Placental epithelial cell (primary cell): ENCODE results near the gene DENND1B. TPM values are rescaled to one million over a fixed set of nuclear protein-coding genes. Genes with fewer than 3 reads are reported as not detected.

Source experiments
- small RNA-seq: library from RNA; depleted of rRNA; stranded (forward); fragments of <200 nt; gene quantifications from one replicate; pipeline ENCODE3, GENCODE V24; 2012
- total RNA-seq: library from RNA; depleted of rRNA; stranded (reverse); fragments of >200 nt; gene quantifications from 2 replicates; pipeline ENCODE4 v1.2.3, GENCODE V29; 2012

Gene DENND1B, protein sequence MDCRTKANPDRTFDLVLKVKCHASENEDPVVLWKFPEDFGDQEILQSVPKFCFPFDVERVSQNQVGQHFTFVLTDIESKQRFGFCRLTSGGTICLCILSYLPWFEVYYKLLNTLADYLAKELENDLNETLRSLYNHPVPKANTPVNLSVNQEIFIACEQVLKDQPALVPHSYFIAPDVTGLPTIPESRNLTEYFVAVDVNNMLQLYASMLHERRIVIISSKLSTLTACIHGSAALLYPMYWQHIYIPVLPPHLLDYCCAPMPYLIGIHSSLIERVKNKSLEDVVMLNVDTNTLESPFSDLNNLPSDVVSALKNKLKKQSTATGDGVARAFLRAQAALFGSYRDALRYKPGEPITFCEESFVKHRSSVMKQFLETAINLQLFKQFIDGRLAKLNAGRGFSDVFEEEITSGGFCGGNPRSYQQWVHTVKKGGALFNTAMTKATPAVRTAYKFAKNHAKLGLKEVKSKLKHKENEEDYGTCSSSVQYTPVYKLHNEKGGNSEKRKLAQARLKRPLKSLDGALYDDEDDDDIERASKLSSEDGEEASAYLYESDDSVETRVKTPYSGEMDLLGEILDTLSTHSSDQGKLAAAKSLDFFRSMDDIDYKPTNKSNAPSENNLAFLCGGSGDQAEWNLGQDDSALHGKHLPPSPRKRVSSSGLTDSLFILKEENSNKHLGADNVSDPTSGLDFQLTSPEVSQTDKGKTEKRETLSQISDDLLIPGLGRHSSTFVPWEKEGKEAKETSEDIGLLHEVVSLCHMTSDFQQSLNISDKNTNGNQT
- total RNA-seq = 28.7 and 39.3 TPM in 2 replicates

DNA sequence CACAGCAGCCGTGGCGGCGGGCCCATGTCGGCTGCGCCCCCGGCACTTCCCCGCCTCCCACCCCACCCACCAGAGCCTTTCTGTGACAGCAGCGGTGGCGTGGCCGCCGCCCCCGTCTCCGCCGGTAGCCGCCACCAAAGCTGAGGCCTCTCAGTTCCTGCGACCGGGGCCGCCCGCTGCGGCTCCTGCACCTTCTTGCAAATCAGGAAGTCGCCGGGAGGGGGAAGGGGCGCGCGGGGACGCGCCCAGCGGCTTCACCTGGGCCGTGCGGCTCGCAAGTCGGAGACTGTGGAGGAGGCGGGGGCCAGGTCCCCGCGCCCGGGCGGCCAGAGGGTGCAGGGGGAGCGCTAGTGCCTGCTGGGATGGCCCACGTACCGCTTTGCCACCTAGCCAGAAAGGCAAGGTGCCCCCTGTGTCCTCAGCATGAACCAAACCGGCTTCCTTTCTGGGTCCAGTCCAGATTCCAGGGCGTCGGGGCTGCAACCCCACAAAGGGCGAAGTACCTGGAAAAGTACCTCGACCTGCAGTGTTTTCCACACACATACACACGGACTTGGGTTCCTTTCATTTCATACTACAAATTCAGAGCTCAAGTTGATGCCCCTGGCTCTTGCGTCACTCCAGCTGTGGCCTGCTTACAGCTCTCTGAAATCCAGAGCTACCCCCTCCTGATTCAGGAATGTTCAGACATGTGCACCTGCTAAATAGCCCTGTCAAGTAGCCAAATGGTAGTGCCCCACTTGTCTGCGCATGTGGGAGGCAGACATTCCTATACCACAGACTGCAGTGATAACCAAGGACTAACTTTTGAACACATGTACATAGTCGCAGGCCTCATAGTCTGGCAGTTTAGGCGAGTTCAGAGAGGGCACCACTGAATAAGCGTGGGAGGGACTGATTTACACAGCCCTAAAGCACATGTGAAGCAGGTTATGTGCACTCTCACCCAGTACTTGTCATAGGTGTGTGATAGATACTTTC is at the start of gene DENND1B:
Gene DENND1B (minus strand): TSS at position 199 of the 981 bp plus-strand sequence. CDS start 325 bp downstream, outside the sequence.

Small RNAs within 50 kb of the gene (small RNA-seq; reads per million reads assigned to genes)
- not detected for gene RF00019

Other genes with a start within 250 kb of the DENND1B start
- gene C1orf53, start 127.2 kb upstream of the DENND1B start, total RNA-seq = 10.6 and 18.7 TPM in 2 replicates
- under 0.01 and 1.2 TPM in 2 replicates for gene LHX9, start 141.9 kb upstream of the DENND1B start, total RNA-seq